ENCODE measurements around the gene ROR2.

ROR2 gene

DNA sequence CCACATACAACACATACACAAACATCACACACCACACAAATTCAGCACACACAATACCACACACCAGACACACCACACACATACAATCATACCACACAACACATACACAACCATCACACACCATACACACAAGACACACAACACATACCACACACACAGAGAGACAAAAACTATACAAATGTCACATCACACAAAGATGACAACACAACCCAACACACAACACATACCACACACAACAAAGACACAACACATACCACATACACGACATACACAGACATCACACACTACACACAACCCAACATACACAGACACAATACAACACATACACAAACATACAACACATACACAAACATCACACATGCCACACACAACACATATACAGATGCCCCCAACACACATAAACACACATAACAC is 44.8 kb downstream of the ROR2 start:
- no peak overlapping the region for H3K4me3 ChIP-seq (ENCODE audit: low read length)
- H3K36me3 ChIP-seq (ENCODE audit: control insufficient read depth, low read depth, low read length) = no peaks in the 10 kb centered on the region
- H3K27me3 ChIP-seq (ENCODE audit: control insufficient read depth, insufficient read depth, low read length) = peaks cover 27% of the 10 kb centered on the region
- no peak overlapping the region for H3K9ac ChIP-seq (ENCODE audit: low read length)
- no peak overlapping the region for H3K27ac ChIP-seq (ENCODE audit: low read length)
- H3K4me1 ChIP-seq (ENCODE audit: control insufficient read depth, low read depth, low read length) = peaks cover 8% of the 10 kb centered on the region
- no peaks in the 10 kb centered on the region for H3K9me3 ChIP-seq (ENCODE audit: control insufficient read depth, low read depth, low read length)

DNA sequence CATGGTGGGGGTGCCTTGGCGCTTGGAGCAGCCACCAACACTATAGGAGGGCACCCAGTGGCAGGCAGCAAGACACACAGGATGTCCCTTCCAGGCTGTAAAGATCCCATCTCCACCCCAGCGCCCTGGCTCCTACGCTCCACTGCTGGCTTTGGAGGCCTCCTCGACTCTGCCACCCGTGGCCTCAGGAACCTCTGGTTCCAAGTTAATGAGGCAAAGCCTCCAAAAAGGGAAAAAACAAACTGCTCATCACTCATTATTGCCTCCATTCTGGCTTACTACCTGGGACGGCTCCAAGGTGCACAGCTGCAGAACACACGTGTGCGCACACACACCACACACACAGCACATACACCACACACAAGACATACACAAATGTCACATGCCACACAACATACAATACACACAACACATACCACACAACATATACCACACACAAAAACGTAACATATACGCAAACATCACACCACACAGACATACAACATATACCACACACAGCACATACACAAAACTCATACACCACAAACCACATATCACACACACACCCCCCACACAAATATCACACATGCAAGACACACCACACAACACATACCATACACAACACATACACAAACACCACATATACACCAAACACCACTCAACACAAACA is 45.3 kb downstream of the ROR2 start:
- Histone ChIP-seq H3K36me3 (ENCODE audit: control insufficient read depth, low read depth, low read length) (no peaks in the 10 kb centered on the region), H3K4me3 (ENCODE audit: low read length) (no peak overlapping the region), H3K27ac (ENCODE audit: low read length) (no peak overlapping the region), H3K9ac (ENCODE audit: low read length) (no peak overlapping the region), H3K4me1 (ENCODE audit: control insufficient read depth, low read depth, low read length) (peaks cover 8% of the 10 kb centered on the region), H3K27me3 (ENCODE audit: control insufficient read depth, insufficient read depth, low read length) (peaks cover 30% of the 10 kb centered on the region), H3K9me3 (ENCODE audit: control insufficient read depth, low read depth, low read length) (no peaks in the 10 kb centered on the region)

DNA sequence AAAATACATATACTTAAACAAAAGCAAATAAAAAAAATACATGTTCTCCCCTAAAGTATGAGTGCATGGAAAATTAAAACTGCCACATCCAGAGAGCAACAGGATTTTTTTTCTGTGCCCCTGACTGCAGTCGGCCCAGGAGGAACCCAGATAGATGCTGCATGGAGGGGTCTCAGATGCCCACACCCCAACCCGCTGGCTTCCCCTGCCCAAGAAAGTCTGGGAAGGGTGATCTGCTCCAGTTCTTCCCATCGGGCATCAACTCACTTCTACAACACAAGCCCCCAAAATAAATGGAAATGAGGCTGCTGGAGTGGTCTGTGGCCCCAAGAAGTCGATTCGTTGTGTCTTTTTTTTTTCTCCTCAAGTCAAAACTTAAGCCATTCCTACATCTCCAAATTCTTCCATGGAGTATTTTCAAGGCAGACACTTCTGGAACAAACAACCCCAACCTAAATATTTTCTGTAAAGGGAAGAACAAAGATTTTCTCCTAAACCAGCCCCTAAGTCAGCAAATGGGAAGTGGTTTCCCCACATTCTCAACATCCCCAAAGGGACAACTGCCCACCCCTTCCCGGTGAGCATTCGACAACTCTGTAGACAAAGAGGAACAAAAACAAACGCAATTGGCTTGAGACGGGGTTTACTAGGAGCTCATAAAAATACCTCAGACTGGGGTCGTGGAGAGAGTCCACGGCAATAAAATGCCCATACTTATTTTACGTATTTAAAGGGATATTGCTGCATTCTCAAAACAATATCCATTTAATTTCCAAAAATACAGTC is 46.7 kb downstream of the ROR2 start:
- Histone ChIP-seq H3K9me3 (ENCODE audit: control insufficient read depth, low read depth, low read length) (no peaks in the 10 kb centered on the region), H3K4me3 (ENCODE audit: low read length) (no peak overlapping the region), H3K36me3 (ENCODE audit: control insufficient read depth, low read depth, low read length) (no peaks in the 10 kb centered on the region), H3K27me3 (ENCODE audit: control insufficient read depth, insufficient read depth, low read length) (peaks cover 36% of the 10 kb centered on the region), H3K4me1 (ENCODE audit: control insufficient read depth, low read depth, low read length) (peaks cover 18% of the 10 kb centered on the region), H3K27ac (ENCODE audit: low read length) (no peak overlapping the region), H3K9ac (ENCODE audit: low read length) (no peak overlapping the region)

DNA sequence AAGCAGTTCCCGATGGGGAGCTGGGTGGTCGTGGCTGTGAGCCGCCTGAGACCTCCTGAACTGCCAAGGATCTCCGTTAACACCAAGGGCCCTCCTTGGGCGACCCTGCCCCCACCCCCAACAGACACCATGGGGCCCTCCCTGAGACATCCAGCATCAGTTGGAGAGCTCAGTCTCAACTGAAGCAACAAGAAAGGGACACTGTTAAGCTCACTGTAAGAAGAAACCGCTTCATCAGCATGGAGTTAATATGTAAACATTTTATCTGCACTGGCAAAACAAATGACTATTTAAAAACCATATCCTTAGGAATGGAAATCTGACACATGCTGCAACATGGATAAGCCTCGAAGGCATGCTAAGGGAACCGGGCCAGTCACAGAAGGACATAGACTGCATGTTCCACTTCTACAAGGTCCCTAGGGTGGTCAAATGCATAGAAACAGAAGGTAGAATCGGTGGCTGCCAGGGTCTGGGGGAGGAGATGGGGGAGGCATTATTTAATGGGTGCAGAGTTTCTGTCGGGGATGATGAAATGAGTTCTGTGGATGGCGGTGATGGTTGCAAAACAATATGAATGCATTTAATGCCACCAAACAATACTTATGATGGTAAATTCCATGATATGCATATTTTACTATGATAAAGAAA is 47.4 kb downstream of the ROR2 start:
- Histone ChIP-seq H3K4me3 (ENCODE audit: low read length) (no peak overlapping the region), H3K27me3 (ENCODE audit: control insufficient read depth, insufficient read depth, low read length) (peaks cover 35% of the 10 kb centered on the region), H3K4me1 (ENCODE audit: control insufficient read depth, low read depth, low read length) (peaks cover 18% of the 10 kb centered on the region), H3K9me3 (ENCODE audit: control insufficient read depth, low read depth, low read length) (no peaks in the 10 kb centered on the region), H3K9ac (ENCODE audit: low read length) (no peak overlapping the region), H3K36me3 (ENCODE audit: control insufficient read depth, low read depth, low read length) (no peaks in the 10 kb centered on the region), H3K27ac (ENCODE audit: low read length) (no peak overlapping the region)

DNA sequence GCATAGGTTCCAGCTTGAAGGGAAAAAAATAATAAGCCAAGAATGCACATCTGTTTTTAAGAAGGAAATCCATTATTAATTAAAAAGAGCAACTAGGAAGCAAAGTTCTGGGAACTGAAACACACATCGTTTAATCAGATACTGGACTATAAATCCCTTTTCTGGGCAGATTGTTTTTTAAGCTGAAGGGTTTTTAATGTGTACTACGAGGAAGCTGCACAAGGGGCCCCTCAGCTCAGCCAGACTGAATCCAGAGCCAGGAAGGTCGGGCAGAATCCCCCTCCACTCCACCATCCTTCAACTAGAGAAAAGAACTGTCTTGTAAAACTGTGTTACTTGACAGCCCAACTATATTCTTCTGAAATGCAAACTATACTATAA is 49.2 kb downstream of the ROR2 start:
- H3K27me3 ChIP-seq (ENCODE audit: control insufficient read depth, insufficient read depth, low read length) = peaks cover 20% of the 10 kb centered on the region
- no peak overlapping the region for H3K9ac ChIP-seq (ENCODE audit: low read length)
- H3K4me3 ChIP-seq (ENCODE audit: low read length) = no peak overlapping the region
- no peaks in the 10 kb centered on the region for H3K36me3 ChIP-seq (ENCODE audit: control insufficient read depth, low read depth, low read length)
- H3K27ac ChIP-seq (ENCODE audit: low read length) = no peak overlapping the region
- H3K4me1 ChIP-seq (ENCODE audit: control insufficient read depth, low read depth, low read length) = peaks cover 15% of the 10 kb centered on the region
- H3K9me3 ChIP-seq (ENCODE audit: control insufficient read depth, low read depth, low read length) = no peaks in the 10 kb centered on the region

DNA sequence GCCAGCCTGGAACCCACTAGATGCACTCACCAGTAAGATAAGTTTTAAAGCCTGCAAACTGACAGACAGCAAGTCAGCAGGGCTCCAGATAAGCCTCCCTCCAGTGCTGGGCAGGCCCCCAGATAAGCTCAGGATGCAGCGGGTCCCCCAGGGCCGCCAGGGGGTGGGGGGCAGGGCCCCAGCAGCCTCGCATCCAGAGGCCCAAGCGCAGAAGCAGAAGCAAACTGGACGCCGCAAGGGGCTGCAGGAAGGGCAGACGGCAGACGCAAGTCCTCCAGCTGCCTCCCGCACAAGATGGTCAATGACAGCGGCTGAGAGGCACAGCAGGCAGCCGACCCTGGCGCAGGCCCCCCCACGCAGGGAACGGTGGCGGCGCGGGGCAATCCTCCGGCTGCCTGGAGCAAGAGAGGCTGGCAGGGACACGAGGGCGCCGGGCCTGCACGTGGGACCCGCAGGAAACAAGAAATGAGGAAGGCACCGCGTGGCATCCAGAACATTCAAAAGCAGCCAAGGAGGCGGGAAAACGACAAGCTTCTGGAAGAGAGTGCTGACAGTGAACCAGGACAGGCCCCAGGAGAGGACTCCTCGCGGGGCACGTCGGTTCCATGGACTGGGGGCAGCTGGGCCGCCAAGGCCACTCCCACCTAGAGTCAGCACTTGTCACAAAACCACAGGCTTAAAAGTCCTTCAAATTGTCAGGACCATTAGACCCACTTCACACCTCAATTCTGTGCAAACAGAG is 49.8 kb downstream of the ROR2 start:
- Histone ChIP-seq H3K9me3 (ENCODE audit: control insufficient read depth, low read depth, low read length) (no peaks in the 10 kb centered on the region), H3K36me3 (ENCODE audit: control insufficient read depth, low read depth, low read length) (no peaks in the 10 kb centered on the region), H3K4me1 (ENCODE audit: control insufficient read depth, low read depth, low read length) (peaks cover 15% of the 10 kb centered on the region), H3K27me3 (ENCODE audit: control insufficient read depth, insufficient read depth, low read length) (peaks cover 20% of the 10 kb centered on the region), H3K9ac (ENCODE audit: low read length) (no peak overlapping the region), H3K27ac (ENCODE audit: low read length) (no peak overlapping the region), H3K4me3 (ENCODE audit: low read length) (no peak overlapping the region)

DNA sequence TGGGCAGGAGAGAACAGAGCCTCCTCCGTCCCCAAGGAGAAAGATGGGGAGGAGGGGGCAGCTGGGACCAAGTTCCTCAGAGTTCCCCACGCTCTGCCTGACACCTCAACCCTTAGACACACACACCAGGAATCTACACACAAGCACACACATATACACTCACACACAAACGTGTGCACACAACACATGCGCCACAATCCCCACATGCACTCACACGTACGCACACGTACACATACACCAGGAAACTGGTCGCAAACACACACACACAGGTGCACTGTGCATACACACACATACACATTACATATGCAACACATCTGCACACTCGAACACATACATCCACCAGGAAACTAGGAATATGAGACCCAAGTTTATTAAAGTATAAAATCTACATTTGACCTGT is 50.4 kb downstream of the ROR2 start:
- Histone ChIP-seq H3K27ac (ENCODE audit: low read length) (no peak overlapping the region), H3K9me3 (ENCODE audit: control insufficient read depth, low read depth, low read length) (no peaks in the 10 kb centered on the region), H3K36me3 (ENCODE audit: control insufficient read depth, low read depth, low read length) (no peaks in the 10 kb centered on the region), H3K4me3 (ENCODE audit: low read length) (no peak overlapping the region), H3K4me1 (ENCODE audit: control insufficient read depth, low read depth, low read length) (peaks cover 20% of the 10 kb centered on the region), H3K27me3 (ENCODE audit: control insufficient read depth, insufficient read depth, low read length) (peaks cover 20% of the 10 kb centered on the region), H3K9ac (ENCODE audit: low read length) (no peak overlapping the region)

DNA sequence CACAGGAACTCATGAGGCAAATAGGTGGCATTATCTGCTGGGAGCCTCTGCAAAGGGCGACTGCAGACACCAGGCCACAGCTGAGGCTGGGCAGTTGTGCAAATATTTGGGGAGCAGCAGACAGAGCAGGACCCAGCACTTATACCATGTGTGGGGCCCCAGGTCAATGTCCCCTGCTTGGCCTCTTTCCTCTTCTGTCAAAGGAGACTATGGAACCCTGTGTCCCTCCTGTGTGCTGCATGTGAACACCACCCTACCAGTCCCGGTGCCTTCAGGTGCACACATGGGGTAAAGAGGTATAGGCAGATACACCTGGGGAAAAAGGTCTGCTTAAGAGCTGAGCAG is 50.8 kb downstream of the ROR2 start:
- Histone ChIP-seq H3K27me3 (ENCODE audit: control insufficient read depth, insufficient read depth, low read length) (peaks cover 20% of the 10 kb centered on the region), H3K36me3 (ENCODE audit: control insufficient read depth, low read depth, low read length) (no peaks in the 10 kb centered on the region), H3K9ac (ENCODE audit: low read length) (no peak overlapping the region), H3K4me3 (ENCODE audit: low read length) (no peak overlapping the region), H3K27ac (ENCODE audit: low read length) (no peak overlapping the region), H3K4me1 (ENCODE audit: control insufficient read depth, low read depth, low read length) (peaks cover 24% of the 10 kb centered on the region), H3K9me3 (ENCODE audit: control insufficient read depth, low read depth, low read length) (no peaks in the 10 kb centered on the region)

DNA sequence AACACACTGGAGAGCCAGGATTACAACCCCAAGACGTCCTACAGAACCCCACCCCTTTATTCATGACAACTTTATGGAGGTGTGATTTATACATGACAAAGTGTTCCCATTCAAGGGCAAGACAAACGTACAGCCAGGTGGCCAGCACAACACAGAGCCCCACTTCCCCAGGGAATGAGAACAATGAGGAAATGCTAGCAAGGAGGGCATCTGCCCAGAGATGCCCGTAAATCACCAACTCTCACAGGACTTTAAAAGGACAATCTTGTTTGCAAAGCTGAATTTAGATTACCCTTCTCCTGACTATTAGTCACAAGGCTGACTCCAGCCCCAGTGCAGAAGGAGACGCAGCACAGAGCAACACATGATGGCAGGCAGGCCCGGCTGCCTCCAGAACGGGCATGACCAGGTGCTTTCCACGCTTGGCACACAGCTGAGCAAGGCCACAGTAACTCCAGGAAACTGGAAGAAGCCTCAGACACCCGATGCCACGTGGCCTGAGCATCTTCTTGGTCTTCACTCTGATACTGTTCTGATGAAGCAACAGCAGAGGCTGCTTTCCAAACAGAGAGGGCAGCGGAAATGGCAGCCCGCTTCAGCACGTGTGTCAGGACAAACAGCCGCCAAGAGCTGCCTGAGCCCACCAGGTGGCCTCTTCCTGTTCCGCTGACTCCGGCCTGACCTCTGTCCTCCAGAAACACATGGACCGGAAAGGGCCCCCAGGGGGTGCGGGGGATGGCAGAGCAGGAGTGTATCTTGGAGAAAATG is 51.4 kb downstream of the ROR2 start:
- Histone ChIP-seq H3K4me1 (ENCODE audit: control insufficient read depth, low read depth, low read length) (peaks cover 27% of the 10 kb centered on the region), H3K4me3 (ENCODE audit: low read length) (no peak overlapping the region), H3K27ac (ENCODE audit: low read length) (no peak overlapping the region), H3K9ac (ENCODE audit: low read length) (no peak overlapping the region), H3K36me3 (ENCODE audit: control insufficient read depth, low read depth, low read length) (no peaks in the 10 kb centered on the region), H3K27me3 (ENCODE audit: control insufficient read depth, insufficient read depth, low read length) (peaks cover 20% of the 10 kb centered on the region), H3K9me3 (ENCODE audit: control insufficient read depth, low read depth, low read length) (no peaks in the 10 kb centered on the region)

DNA sequence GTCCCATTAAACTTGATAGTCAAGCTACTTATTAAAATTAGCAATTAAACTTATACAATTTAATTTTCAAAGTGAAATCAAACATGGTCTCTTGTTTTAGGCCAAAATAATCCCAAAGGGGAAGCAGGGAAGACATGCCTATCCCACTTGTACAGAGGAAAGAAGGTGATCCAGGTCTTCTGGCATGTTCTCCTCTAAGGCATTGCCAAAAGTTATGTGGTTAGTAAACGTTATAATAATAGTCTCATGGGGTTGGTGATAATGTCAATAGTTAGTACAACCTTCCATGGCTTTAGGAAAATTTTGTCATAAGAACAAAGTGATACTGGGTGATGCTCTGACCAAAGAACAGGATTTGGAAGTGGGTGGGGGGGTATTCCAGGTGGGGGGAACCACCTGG is 52.8 kb downstream of the ROR2 start:
- H3K9me3 ChIP-seq (ENCODE audit: control insufficient read depth, low read depth, low read length) = no peaks in the 10 kb centered on the region
- no peak overlapping the region for H3K4me3 ChIP-seq (ENCODE audit: low read length)
- H3K36me3 ChIP-seq (ENCODE audit: control insufficient read depth, low read depth, low read length) = no peaks in the 10 kb centered on the region
- peaks cover 20% of the 10 kb centered on the region for H3K27me3 ChIP-seq (ENCODE audit: control insufficient read depth, insufficient read depth, low read length)
- H3K4me1 ChIP-seq (ENCODE audit: control insufficient read depth, low read depth, low read length) = peaks cover 22% of the 10 kb centered on the region
- no peak overlapping the region for H3K27ac ChIP-seq (ENCODE audit: low read length)
- H3K9ac ChIP-seq (ENCODE audit: low read length) = no peak overlapping the region
